ENCODE results near the gene BMAL1.

Gene BMAL1

GRCh38 chr11:13262096-13262495 lies 15.5 kb upstream of the BMAL1 start:
- no peak for DNase-seq

- DNase-seq = peak; percentile 84
Measured at GRCh38 chr11:13268791-13269190, 8.8 kb upstream of the BMAL1 start.

DNA sequence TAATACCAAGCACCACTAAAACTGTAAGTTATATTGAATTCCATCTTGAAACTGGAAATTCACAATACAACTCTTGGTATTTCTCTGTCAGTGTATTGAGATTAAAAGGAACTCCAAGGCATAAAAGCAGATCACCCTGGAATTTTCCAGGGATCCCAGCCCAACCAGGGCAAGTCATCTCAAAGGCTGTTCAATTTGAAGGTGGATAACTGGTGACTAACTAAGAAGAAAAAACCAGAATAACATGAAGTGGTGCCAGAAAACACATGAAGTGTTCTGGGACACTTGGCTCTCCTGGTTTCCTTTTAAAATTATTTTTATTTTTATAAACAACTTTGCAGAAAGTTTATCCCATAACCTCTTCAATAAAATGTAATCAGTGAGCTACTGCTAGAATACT lies 7.8 kb upstream of the BMAL1 start:
- DNase-seq = no peak

DNA sequence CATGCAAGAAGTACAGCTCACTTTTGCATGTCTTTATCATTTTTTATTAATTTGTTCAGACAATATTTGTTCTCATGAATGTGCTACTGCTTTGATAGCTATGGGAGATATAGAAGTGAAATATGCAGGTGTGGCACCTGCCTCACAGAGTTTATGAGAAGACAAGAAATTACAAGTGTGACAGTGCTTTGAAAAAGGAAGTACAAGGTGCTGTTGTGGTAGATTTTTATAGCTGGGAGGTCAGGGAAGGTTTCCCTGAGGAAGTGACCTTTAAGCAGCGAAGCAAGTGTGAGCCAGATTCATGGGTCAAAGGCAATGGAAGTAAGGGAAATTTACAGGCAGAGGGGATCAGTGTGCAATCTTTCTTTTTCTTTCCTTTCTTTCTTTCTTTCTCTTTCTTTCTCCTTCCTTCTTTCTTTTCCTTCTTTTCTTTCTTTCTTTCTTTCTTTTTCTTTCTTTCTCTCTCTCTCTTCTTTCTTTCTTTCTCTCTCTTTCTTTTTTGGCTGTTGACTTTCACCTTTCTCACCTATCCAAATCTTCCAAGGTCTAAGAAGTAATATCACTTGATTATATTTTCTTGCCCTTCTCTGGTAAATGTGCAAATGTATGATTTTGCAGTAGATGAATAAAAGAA lies 6.4 kb upstream of the BMAL1 start:
- no peak for DNase-seq

- DNase-seq = no peak
Measured at GRCh38 chr11:13276454-13276831, 1.1 kb upstream of the BMAL1 start.

DNA sequence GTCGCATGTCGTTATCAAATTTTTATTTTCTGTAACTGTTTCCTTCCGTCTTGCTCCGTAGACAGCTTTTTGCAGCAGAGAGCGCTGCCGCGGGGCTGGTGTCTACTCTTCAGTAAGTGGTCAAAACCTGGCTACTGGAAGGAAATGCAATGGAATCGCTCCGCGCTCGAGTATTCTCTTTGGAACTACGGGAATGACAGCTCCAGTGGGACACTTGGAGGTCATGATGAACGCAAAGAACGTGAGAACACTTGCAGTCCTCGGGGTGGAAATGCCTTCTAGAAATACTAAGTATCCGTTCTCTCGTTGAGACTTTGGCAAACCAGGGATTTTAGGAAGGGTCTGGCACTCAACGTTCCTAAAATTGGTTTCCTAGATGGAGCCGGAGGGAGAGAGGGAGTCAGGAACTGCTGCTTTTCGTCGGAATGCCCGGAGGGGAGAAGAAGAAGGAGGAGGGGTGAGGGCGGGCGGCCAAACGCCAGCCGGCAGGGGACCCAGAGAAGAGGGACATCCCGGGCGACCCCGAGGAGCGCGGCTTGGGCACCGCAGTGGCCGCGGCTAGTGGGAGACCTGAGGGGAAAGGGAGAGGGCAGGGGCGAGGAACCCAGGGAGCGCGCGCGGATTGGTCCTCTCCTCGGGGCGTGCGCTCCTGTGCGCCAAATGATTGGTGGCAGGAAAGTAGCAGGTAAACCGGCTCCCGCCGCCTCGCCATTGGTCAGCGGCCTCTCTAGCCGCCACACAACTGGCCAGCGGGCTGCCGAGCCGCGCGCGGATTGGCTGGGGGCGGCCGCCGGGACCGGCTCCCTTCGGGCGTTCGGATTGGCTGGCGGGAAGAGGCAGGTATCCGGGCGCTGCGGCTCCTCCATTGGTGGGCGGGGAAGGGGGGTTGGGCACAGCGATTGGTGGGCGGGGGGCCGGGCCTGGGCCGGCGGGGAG lies 490 bp upstream of the BMAL1 start:
- DNase-seq = peak; percentile 98

DNA sequence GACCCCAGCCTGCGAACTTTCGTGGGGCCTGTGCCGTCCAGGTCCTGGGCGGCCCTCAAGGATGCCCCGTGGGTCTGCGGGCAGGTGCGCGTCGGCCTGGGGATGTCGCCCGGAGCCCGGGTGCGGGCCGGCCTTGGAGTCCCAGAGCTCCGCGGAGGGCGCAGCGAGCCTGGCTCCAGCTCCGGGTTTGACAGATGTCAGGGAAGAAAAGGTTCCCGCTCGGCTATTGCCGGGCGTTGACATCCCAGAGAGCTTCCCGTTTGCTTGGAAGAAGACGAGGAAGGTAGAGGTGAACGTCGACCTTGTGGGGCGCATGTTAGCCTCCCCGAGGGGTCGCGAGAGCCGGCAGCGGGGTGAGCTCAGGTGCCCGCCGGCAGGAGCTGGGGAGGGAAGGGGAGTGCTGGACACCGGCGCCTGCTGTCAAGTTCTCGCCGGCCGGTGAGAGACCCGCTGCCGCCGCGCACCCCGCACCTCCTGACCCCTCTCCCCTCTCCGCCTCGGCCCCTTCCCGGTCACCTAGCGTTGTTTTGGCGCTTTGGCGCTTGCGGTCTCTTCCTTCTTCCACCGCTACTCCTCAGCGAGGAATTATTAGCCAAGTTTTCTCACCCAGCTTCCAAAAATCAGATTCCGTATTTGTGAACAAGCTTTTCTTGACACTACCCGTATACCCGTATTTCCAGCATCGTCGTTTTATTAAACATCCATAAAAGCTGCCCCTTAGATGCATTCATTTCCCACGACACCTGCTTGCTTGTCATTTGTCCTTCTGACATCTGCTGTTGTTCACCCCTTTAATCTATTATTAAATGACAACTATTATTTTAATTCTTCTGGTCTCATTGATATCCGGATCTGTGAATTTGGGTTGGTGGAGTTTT lies 1.3 kb downstream of the BMAL1 start:
- peak; percentile 38 for DNase-seq

- no peak for DNase-seq
Measured at GRCh38 chr11:13279487-13279834, 1.9 kb downstream of the BMAL1 start.

- no peak for DNase-seq
Measured at GRCh38 chr11:13280092-13280722, 2.6 kb downstream of the BMAL1 start.

GRCh38 chr11:13280777-13281176 lies 3.2 kb downstream of the BMAL1 start:
- no peak for DNase-seq

DNA sequence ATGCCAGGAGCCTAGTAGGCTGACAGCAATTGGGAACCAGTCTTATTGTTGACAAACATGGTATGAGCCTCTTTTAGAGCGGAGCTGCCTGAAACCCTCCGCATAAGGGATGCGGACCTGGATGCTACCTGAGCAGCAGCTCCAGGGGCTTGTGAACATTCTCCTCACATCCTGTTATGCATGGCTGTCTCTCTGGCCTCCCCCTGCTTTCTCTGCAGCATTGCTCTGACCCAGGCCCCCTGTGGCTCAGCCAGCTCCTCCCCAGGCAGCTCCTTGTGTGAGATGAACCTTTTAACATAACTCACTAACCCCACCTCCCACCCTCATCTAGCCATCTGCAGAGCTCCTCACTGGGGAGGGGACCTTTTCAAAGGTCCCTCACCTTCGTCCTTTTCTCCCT lies 6.0 kb downstream of the BMAL1 start:
- DNase-seq = no peak

- DNase-seq = no peak
Measured at GRCh38 chr11:13284776-13285588, 7.4 kb downstream of the BMAL1 start.

- DNase-seq = no peak
Measured at GRCh38 chr11:13286279-13286821, 8.8 kb downstream of the BMAL1 start.

GRCh38 chr11:13287036-13287435 lies 9.4 kb downstream of the BMAL1 start:
- no peak for DNase-seq

DNA sequence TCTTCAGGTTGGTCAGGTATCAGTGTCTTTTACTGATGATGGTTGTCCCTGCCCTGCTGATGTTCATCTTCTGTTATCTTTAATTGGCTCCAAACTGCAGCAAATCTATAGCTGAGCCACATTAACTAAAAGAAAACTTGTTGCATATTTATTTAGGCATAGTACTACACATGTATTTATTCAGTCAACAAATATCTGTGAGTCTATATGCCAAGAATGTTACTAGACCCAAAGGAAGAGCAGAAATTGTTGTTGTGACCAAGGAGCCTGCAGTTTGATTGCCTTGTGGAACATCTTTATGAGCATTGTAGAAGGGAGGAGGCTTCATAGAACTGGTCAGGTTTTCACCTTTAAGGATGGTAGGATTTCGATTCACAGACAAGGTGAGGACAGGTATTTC lies 10.1 kb downstream of the BMAL1 start:
- DNase-seq = no peak

GRCh38 chr11:13288375-13289029 lies 10.9 kb downstream of the BMAL1 start:
- no peak for DNase-seq

DNA sequence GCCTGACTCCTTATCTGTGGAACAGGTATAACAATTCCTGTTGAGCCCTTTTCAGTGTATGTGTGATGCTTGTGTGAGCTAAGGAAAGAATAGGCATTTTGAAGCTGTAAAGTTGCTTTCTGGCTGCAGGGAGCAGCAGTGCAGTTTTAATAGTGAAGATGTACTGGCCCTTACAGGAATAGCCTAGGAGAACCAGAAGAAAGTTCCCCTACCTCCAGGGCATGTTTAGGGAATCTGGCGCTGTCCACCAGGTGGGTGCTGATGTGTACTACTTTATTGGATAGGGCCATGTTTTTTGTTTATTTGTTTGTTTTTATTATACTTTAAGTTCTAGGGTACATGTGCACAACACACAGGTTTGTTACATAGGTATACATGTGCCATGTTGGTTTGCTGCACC lies 11.5 kb downstream of the BMAL1 start:
- no peak for DNase-seq

- DNase-seq = no peak
Measured at GRCh38 chr11:13290221-13290980, 12.8 kb downstream of the BMAL1 start.

DNA sequence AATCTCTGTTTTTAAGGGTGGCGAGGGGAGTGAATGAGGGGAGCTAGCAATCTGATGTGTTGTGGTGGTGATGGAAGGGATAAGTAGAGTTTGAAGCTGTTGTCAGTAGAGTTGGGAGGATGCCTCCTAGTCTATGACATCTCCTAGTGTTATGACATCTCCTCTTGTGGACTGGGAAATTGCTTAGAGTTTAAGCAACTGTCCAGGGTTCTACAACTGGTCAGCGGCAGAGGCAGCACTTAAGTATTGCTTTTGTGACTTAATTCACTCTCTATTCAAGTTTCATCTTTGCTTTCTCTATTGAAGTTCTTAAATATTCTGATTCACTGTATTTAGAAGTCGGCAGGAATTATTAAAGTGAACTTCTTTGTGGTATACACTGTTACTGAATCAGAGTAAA lies 13.8 kb downstream of the BMAL1 start:
- no peak for DNase-seq

DNA sequence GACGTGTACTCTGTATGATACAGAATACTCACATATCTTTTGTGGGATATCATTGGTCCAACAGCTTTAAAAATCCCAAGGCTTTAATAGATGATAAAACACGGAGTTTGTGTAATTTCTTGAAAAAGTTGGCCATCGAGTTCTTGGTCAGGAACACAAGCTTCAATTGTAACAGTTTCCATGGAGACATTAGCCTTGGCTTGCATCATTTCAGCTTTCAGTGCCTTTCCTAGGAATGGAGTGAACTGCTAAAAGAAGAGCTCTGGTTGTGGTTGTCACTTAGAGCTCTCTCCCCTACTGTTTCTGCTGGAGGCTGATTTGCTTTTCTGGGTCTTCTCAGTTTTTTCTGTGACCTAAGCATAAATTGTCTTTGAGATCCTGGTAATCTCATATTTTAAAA lies 14.2 kb downstream of the BMAL1 start:
- no peak for DNase-seq

- no peak for DNase-seq
Measured at GRCh38 chr11:13292970-13293369, 15.4 kb downstream of the BMAL1 start.

Measured in NCI-H526 treated with DMSO at 0.1 percent for 48 hours (cell line).